ENCODE data around the gene HOXA9.
A peak's percentile ranks its signal among the peaks of the same experiment; 100 is the strongest.

HOXA9 gene

GRCh38 chr7:27162561-27163287 lies 2.6 kb downstream of the HOXA9 start:
- Histone ChIP-seq H3K27me3 (ENCODE audit: control insufficient read depth, insufficient read depth, low read length) (peaks cover 100% of the 10 kb centered on the region), H3K27ac (ENCODE audit: low read length) (no peak overlapping the region), H3K9ac (ENCODE audit: low read length) (no peak overlapping the region), H3K4me3 (ENCODE audit: low read length) (no peak overlapping the region), H3K4me1 (ENCODE audit: control insufficient read depth, low read depth, low read length) (no peaks in the 10 kb centered on the region), H3K36me3 (ENCODE audit: control insufficient read depth, low read depth, low read length) (no peaks in the 10 kb centered on the region), H3K9me3 (ENCODE audit: control insufficient read depth, low read depth, low read length) (peaks cover 2% of the 10 kb centered on the region)

- Histone ChIP-seq H3K27me3 (ENCODE audit: control insufficient read depth, insufficient read depth, low read length) (peaks cover 100% of the 10 kb centered on the region), H3K27ac (ENCODE audit: low read length) (no peak overlapping the region), H3K4me3 (ENCODE audit: low read length) (no peak overlapping the region)
Measured at GRCh38 chr7:27161721-27162560, 3.4 kb downstream of the HOXA9 start.

GRCh38 chr7:27161214-27161720 lies 4.1 kb downstream of the HOXA9 start:
- peaks cover 3% of the 10 kb centered on the region for H3K4me1 ChIP-seq (ENCODE audit: control insufficient read depth, low read depth, low read length)
- H3K4me3 ChIP-seq (ENCODE audit: low read length), result no peak overlapping the region
- no peaks in the 10 kb centered on the region for H3K36me3 ChIP-seq (ENCODE audit: control insufficient read depth, low read depth, low read length)
- peaks cover 100% of the 10 kb centered on the region for H3K27me3 ChIP-seq (ENCODE audit: control insufficient read depth, insufficient read depth, low read length)
- no peak overlapping the region for H3K27ac ChIP-seq (ENCODE audit: low read length)
- H3K9me3 ChIP-seq (ENCODE audit: control insufficient read depth, low read depth, low read length), result peaks cover under 1% of the 10 kb centered on the region
- H3K9ac ChIP-seq (ENCODE audit: low read length), result no peak overlapping the region

More at GRCh38 chr7:27161721-27162560, 3.4 kb downstream of the HOXA9 start:
- Histone ChIP-seq H3K9me3 (ENCODE audit: control insufficient read depth, low read depth, low read length) (peaks cover 2% of the 10 kb centered on the region), H3K36me3 (ENCODE audit: control insufficient read depth, low read depth, low read length) (no peaks in the 10 kb centered on the region), H3K9ac (ENCODE audit: low read length) (no peak overlapping the region), H3K4me1 (ENCODE audit: control insufficient read depth, low read depth, low read length) (no peaks in the 10 kb centered on the region)

GRCh38 chr7:27160546-27161213 lies 4.7 kb downstream of the HOXA9 start:
- Histone ChIP-seq H3K27ac (ENCODE audit: low read length) (no peak overlapping the region), H3K27me3 (ENCODE audit: control insufficient read depth, insufficient read depth, low read length) (peaks cover 100% of the 10 kb centered on the region), H3K9me3 (ENCODE audit: control insufficient read depth, low read depth, low read length) (no peaks in the 10 kb centered on the region), H3K36me3 (ENCODE audit: control insufficient read depth, low read depth, low read length) (no peaks in the 10 kb centered on the region), H3K9ac (ENCODE audit: low read length) (no peak overlapping the region), H3K4me3 (ENCODE audit: low read length) (peak overlapping the region; percentile 48), H3K4me1 (ENCODE audit: control insufficient read depth, low read depth, low read length) (peaks cover 3% of the 10 kb centered on the region)

GRCh38 chr7:27160145-27160545 lies 5.2 kb downstream of the HOXA9 start:
- Histone ChIP-seq H3K4me1 (ENCODE audit: control insufficient read depth, low read depth, low read length) (peaks cover 3% of the 10 kb centered on the region), H3K36me3 (ENCODE audit: control insufficient read depth, low read depth, low read length) (no peaks in the 10 kb centered on the region), H3K27me3 (ENCODE audit: control insufficient read depth, insufficient read depth, low read length) (peaks cover 100% of the 10 kb centered on the region), H3K9ac (ENCODE audit: low read length) (no peak overlapping the region), H3K27ac (ENCODE audit: low read length) (no peak overlapping the region), H3K9me3 (ENCODE audit: control insufficient read depth, low read depth, low read length) (no peaks in the 10 kb centered on the region), H3K4me3 (ENCODE audit: low read length) (peak overlapping the region; percentile 48)

GRCh38 chr7:27159266-27160144 lies 5.8 kb downstream of the HOXA9 start:
- H3K27me3 ChIP-seq (ENCODE audit: control insufficient read depth, insufficient read depth, low read length), result peaks cover 100% of the 10 kb centered on the region
- peaks cover 3% of the 10 kb centered on the region for H3K4me1 ChIP-seq (ENCODE audit: control insufficient read depth, low read depth, low read length)
- no peaks in the 10 kb centered on the region for H3K9me3 ChIP-seq (ENCODE audit: control insufficient read depth, low read depth, low read length)
- no peak overlapping the region for H3K4me3 ChIP-seq (ENCODE audit: low read length)
- H3K9ac ChIP-seq (ENCODE audit: low read length), result no peak overlapping the region
- no peaks in the 10 kb centered on the region for H3K36me3 ChIP-seq (ENCODE audit: control insufficient read depth, low read depth, low read length)
- no peak overlapping the region for H3K27ac ChIP-seq (ENCODE audit: low read length)

GRCh38 chr7:27158436-27159265 lies 6.7 kb downstream of the HOXA9 start:
- Histone ChIP-seq H3K27me3 (ENCODE audit: control insufficient read depth, insufficient read depth, low read length) (peaks cover 100% of the 10 kb centered on the region), H3K9me3 (ENCODE audit: control insufficient read depth, low read depth, low read length) (no peaks in the 10 kb centered on the region), H3K9ac (ENCODE audit: low read length) (no peak overlapping the region), H3K36me3 (ENCODE audit: control insufficient read depth, low read depth, low read length) (no peaks in the 10 kb centered on the region), H3K4me3 (ENCODE audit: low read length) (no peak overlapping the region), H3K27ac (ENCODE audit: low read length) (no peak overlapping the region), H3K4me1 (ENCODE audit: control insufficient read depth, low read depth, low read length) (peaks cover 3% of the 10 kb centered on the region)

GRCh38 chr7:27157702-27158431 lies 7.5 kb downstream of the HOXA9 start:
- Histone ChIP-seq H3K27ac (ENCODE audit: low read length) (no peak overlapping the region), H3K4me1 (ENCODE audit: control insufficient read depth, low read depth, low read length) (peaks cover 3% of the 10 kb centered on the region), H3K36me3 (ENCODE audit: control insufficient read depth, low read depth, low read length) (no peaks in the 10 kb centered on the region), H3K9ac (ENCODE audit: low read length) (no peak overlapping the region), H3K9me3 (ENCODE audit: control insufficient read depth, low read depth, low read length) (no peaks in the 10 kb centered on the region), H3K27me3 (ENCODE audit: control insufficient read depth, insufficient read depth, low read length) (peaks cover 100% of the 10 kb centered on the region), H3K4me3 (ENCODE audit: low read length) (no peak overlapping the region)

GRCh38 chr7:27156916-27157701 lies 8.2 kb downstream of the HOXA9 start:
- Histone ChIP-seq H3K9me3 (ENCODE audit: control insufficient read depth, low read depth, low read length) (no peaks in the 10 kb centered on the region), H3K9ac (ENCODE audit: low read length) (no peak overlapping the region), H3K4me3 (ENCODE audit: low read length) (no peak overlapping the region), H3K4me1 (ENCODE audit: control insufficient read depth, low read depth, low read length) (peaks cover 3% of the 10 kb centered on the region), H3K36me3 (ENCODE audit: control insufficient read depth, low read depth, low read length) (no peaks in the 10 kb centered on the region), H3K27me3 (ENCODE audit: control insufficient read depth, insufficient read depth, low read length) (peaks cover 100% of the 10 kb centered on the region), H3K27ac (ENCODE audit: low read length) (no peak overlapping the region)

Measured in iPS-18a (cell line).